ENCODE results near the gene CYP2W1. TPM values are rescaled to one million over a fixed set of nuclear protein-coding genes. Genes with fewer than 3 reads are reported as not detected.

CYP2W1 gene
- polyA plus RNA-seq, 1 donor (not counting 4 experiments of a cell fraction or from before 2014, with no cell fraction given) = 0.05 TPM

DNA sequence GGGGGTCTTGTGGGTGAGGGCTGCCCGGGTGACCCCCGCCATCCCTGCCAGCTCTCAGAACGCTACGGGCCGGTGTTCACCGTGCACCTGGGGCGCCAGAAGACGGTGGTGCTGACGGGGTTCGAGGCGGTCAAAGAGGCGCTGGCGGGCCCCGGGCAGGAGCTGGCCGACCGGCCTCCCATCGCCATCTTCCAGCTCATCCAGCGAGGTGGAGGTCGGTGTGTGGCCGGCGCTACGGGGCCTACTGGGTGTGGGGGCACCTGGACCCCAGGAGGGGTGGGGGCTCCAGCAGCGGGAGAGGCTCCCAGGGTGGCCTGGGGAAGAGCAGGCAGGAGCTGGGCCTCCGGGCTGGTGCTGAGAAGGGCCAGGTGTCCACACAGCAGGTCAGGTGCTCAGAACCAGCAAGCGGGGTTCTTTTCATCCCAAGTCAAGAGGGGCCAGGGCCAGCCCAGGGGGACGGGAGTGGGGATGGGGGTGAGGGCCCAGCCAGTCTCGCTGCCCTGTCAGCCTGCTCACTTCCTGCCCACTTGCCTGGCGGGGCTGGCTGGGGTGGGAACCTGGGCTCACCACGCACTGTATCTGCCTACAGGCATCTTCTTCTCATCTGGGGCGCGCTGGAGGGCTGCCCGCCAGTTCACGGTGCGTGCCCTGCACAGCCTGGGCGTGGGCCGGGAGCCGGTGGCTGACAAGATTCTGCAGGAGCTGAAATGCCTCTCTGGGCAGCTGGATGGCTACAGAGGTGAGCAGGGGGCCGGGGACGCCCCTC lies 1.6 kb downstream of the CYP2W1 start:
- no peak for FAIRE-seq
- Histone ChIP-seq H3K9ac (ENCODE audit: control insufficient read depth, extremely low read depth, insufficient read depth, low read length) (no peak overlapping the region), H3K36me3 (ENCODE audit: control insufficient read depth in 2 of 2, extremely low read depth in 1 of 2, insufficient read depth in 2 of 2, low read length in 2 of 2) (no peaks in the 10 kb centered on the region), H3K9me3 (ENCODE audit: control insufficient read depth, low read depth, low read length) (no peaks in the 10 kb centered on the region), H4K20me1 (ENCODE audit: control insufficient read depth, extremely low read depth, insufficient read depth, low read length) (no peaks in the 10 kb centered on the region), H3K27me3 (ENCODE audit: control insufficient read depth, extremely low read depth, insufficient read depth, low read length) (peaks cover 30% of the 10 kb centered on the region), H3K9me1 (ENCODE audit: control insufficient read depth, extremely low read depth, insufficient read depth, low read length) (no peaks in the 10 kb centered on the region), H3K27ac (ENCODE audit: control insufficient read depth, insufficient read depth, low read length) (no peak overlapping the region), H2AFZ (ENCODE audit: control insufficient read depth, low read length) (no peak overlapping the region), H3K4me1 (ENCODE audit: control insufficient read depth, extremely low read depth, insufficient read depth, low read length) (peaks cover 2% of the 10 kb centered on the region), H3K4me2 (ENCODE audit: control insufficient read depth, extremely low read depth, insufficient read depth, low read depth, low read length) (no peak overlapping the region), H3K4me3 (ENCODE audit: control insufficient read depth in 2 of 3, extremely low read depth in 1 of 3, insufficient read depth in 2 of 3, low read depth in 1 of 3, low read length in 3 of 3) (no peak overlapping the region), H3K79me2 (ENCODE audit: control insufficient read depth, insufficient read depth, low read length) (no peaks in the 10 kb centered on the region)
- no peak for DNase-seq (ENCODE audit: low read depth, low spot score)
- no peak for TF ChIP-seq EZH2 (IDR thresholded peaks at IDR 0.05; ENCODE audit: low read length)
- TF ChIP-seq, protein P1, sequence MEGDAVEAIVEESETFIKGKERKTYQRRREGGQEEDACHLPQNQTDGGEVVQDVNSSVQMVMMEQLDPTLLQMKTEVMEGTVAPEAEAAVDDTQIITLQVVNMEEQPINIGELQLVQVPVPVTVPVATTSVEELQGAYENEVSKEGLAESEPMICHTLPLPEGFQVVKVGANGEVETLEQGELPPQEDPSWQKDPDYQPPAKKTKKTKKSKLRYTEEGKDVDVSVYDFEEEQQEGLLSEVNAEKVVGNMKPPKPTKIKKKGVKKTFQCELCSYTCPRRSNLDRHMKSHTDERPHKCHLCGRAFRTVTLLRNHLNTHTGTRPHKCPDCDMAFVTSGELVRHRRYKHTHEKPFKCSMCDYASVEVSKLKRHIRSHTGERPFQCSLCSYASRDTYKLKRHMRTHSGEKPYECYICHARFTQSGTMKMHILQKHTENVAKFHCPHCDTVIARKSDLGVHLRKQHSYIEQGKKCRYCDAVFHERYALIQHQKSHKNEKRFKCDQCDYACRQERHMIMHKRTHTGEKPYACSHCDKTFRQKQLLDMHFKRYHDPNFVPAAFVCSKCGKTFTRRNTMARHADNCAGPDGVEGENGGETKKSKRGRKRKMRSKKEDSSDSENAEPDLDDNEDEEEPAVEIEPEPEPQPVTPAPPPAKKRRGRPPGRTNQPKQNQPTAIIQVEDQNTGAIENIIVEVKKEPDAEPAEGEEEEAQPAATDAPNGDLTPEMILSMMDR (optimal IDR thresholded peaks at IDR 0.05 in 1 of 3, IDR thresholded peaks at IDR 0.05 in 1 of 3, conservative IDR thresholded peaks at IDR 0.05 in 1 of 3; ENCODE audit: extremely low read depth in 1 of 3, insufficient read depth in 2 of 3, low read length in 3 of 3) = no peak
- dilution Hi-C loops (cut with MboI; ENCODE audit: extremely low pct_ligation_motif_present, low sequenced_read_pairs) = no loop called here

DNA sequence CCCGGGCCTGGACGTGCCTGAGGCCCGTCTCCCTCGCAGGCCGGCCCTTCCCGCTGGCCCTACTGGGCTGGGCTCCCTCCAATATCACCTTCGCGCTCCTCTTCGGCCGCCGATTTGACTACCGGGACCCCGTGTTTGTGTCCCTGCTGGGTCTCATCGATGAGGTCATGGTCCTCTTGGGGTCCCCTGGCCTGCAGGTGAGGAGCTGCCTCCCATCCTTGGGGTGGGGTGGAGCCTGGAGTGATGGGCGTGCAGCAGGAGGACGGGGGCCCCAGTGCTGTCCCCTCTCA lies 2.1 kb downstream of the CYP2W1 start:
- Histone ChIP-seq H4K20me1 (ENCODE audit: control insufficient read depth, extremely low read depth, insufficient read depth, low read length) (no peaks in the 10 kb centered on the region), H3K27me3 (ENCODE audit: control insufficient read depth, extremely low read depth, insufficient read depth, low read length) (peaks cover 30% of the 10 kb centered on the region), H3K9me3 (ENCODE audit: control insufficient read depth, low read depth, low read length) (no peaks in the 10 kb centered on the region), H3K36me3 (ENCODE audit: control insufficient read depth in 2 of 2, extremely low read depth in 1 of 2, insufficient read depth in 2 of 2, low read length in 2 of 2) (no peaks in the 10 kb centered on the region), H2AFZ (ENCODE audit: control insufficient read depth, low read length) (no peak overlapping the region), H3K4me3 (ENCODE audit: control insufficient read depth in 2 of 3, extremely low read depth in 1 of 3, insufficient read depth in 2 of 3, low read depth in 1 of 3, low read length in 3 of 3) (no peak overlapping the region), H3K27ac (ENCODE audit: control insufficient read depth, insufficient read depth, low read length) (no peak overlapping the region), H3K4me2 (ENCODE audit: control insufficient read depth, extremely low read depth, insufficient read depth, low read depth, low read length) (no peak overlapping the region), H3K4me1 (ENCODE audit: control insufficient read depth, extremely low read depth, insufficient read depth, low read length) (peaks cover 2% of the 10 kb centered on the region), H3K9me1 (ENCODE audit: control insufficient read depth, extremely low read depth, insufficient read depth, low read length) (no peaks in the 10 kb centered on the region), H3K79me2 (ENCODE audit: control insufficient read depth, insufficient read depth, low read length) (no peaks in the 10 kb centered on the region), H3K9ac (ENCODE audit: control insufficient read depth, extremely low read depth, insufficient read depth, low read length) (no peak overlapping the region)
- DNase-seq (ENCODE audit: low read depth, low spot score) = no peak
- TF ChIP-seq, protein P1 (optimal IDR thresholded peaks at IDR 0.05 in 1 of 3, IDR thresholded peaks at IDR 0.05 in 1 of 3, conservative IDR thresholded peaks at IDR 0.05 in 1 of 3; ENCODE audit: extremely low read depth in 1 of 3, insufficient read depth in 2 of 3, low read length in 3 of 3) = no peak
- no peak for TF ChIP-seq EZH2 (IDR thresholded peaks at IDR 0.05; ENCODE audit: low read length)
- no peak for FAIRE-seq
- dilution Hi-C loops (cut with MboI; ENCODE audit: extremely low pct_ligation_motif_present, low sequenced_read_pairs) = no loop called here
